Renal pelvis (tissue), 3 donors: Measurements from ENCODE around the gene KRTAP29-1. TPM values are rescaled to one million over a fixed set of nuclear protein-coding genes. Genes with fewer than 3 reads are reported as not detected.

Experiments used
- polyA plus RNA-seq, 3 donors: library from polyadenylated mRNA; unstranded; fragments of 120-200 nt; gene quantifications; one replicate each; pipeline ENCODE4 v1.2.1, GENCODE V29; 2013; ENCODE audit not compliant: insufficient read length in 3 of 3

The KRTAP29-1 gene
- polyA plus RNA-seq, 3 donors: not detected

Other genes with a start within 250 kb of the KRTAP29-1 start
- gene KRTAP2-2, start 247.6 kb downstream of the KRTAP29-1 start, polyA plus RNA-seq: not detected
- gene KRTAP2-3, start 242.7 kb downstream of the KRTAP29-1 start, polyA plus RNA-seq: not detected
- not detected for gene KRTAP2-4, start 237.0 kb downstream of the KRTAP29-1 start, polyA plus RNA-seq
- gene KRTAP4-7, start 218.7 kb downstream of the KRTAP29-1 start, polyA plus RNA-seq: not detected
- gene KRTAP4-8, start 204.7 kb downstream of the KRTAP29-1 start, polyA plus RNA-seq: not detected
- not detected for gene KRTAP4-16, start 200.6 kb downstream of the KRTAP29-1 start, polyA plus RNA-seq
- gene KRTAP4-9, start 197.5 kb downstream of the KRTAP29-1 start, polyA plus RNA-seq: not detected
- gene KRTAP4-11, start 184.5 kb downstream of the KRTAP29-1 start, polyA plus RNA-seq: not detected
- gene KRTAP4-12, start 178.7 kb downstream of the KRTAP29-1 start, polyA plus RNA-seq: not detected
- not detected for gene KRTAP4-6, start 162.3 kb downstream of the KRTAP29-1 start, polyA plus RNA-seq
- not detected for gene KRTAP4-5, start 153.0 kb downstream of the KRTAP29-1 start, polyA plus RNA-seq
- gene KRTAP4-4, start 142.1 kb downstream of the KRTAP29-1 start, polyA plus RNA-seq: not detected
- not detected for gene KRTAP4-3, start 134.6 kb downstream of the KRTAP29-1 start, polyA plus RNA-seq
- not detected for gene KRTAP4-2, start 124.6 kb downstream of the KRTAP29-1 start, polyA plus RNA-seq
- gene KRTAP4-1, start 117.9 kb downstream of the KRTAP29-1 start, polyA plus RNA-seq: not detected
- gene KRTAP9-1, start 113.0 kb downstream of the KRTAP29-1 start, polyA plus RNA-seq: not detected
- not detected for gene KRTAP9-2, start 76.2 kb downstream of the KRTAP29-1 start, polyA plus RNA-seq
- not detected for gene KRTAP9-3, start 70.4 kb downstream of the KRTAP29-1 start, polyA plus RNA-seq
- gene KRTAP9-8, start 64.9 kb downstream of the KRTAP29-1 start, polyA plus RNA-seq: not detected
- not detected for gene KRTAP9-4, start 53.2 kb downstream of the KRTAP29-1 start, polyA plus RNA-seq
- gene KRTAP9-9, start 47.5 kb downstream of the KRTAP29-1 start, polyA plus RNA-seq: not detected
- gene KRTAP9-6, start 37.5 kb downstream of the KRTAP29-1 start, polyA plus RNA-seq: under 1 TPM in 2 of 3 donors, not detected in 1; 0.09 to 0.22 TPM
- gene KRTAP9-7, start 27.2 kb downstream of the KRTAP29-1 start, polyA plus RNA-seq: not detected
- not detected for gene KRTAP16-1, start 6.5 kb upstream of the KRTAP29-1 start, polyA plus RNA-seq
- not detected for gene KRTAP17-1, start 12.9 kb upstream of the KRTAP29-1 start, polyA plus RNA-seq
- under 1 TPM in 1 of 3 donors, not detected in 2; 0.18 TPM for gene KRT33A, start 48.0 kb upstream of the KRTAP29-1 start, polyA plus RNA-seq
- not detected for gene KRT33B, start 67.0 kb upstream of the KRTAP29-1 start, polyA plus RNA-seq
- gene KRT34, start 79.5 kb upstream of the KRTAP29-1 start, polyA plus RNA-seq: not detected
- not detected for gene KRT31, start 94.8 kb upstream of the KRTAP29-1 start, polyA plus RNA-seq
- not detected for gene KRT37, start 121.7 kb upstream of the KRTAP29-1 start, polyA plus RNA-seq
- gene KRT38, start 138.1 kb upstream of the KRTAP29-1 start, polyA plus RNA-seq: not detected
- not detected for gene KRT32, start 164.5 kb upstream of the KRTAP29-1 start, polyA plus RNA-seq
- under 1 TPM in 1 of 3 donors, not detected in 2; 0.04 TPM for gene KRT35, start 178.3 kb upstream of the KRTAP29-1 start, polyA plus RNA-seq
- gene KRT36, start 187.1 kb upstream of the KRTAP29-1 start, polyA plus RNA-seq: not detected
- gene KRT13, start 202.8 kb upstream of the KRTAP29-1 start, polyA plus RNA-seq: 1 to 10 TPM in 2 of 3 donors, under 1 TPM in 1; 0.47 to 2.8 (median 1.4) TPM
- 1 to 10 TPM; 1.3 to 3.1 (median 2.9) TPM for gene KRT15, start 216.0 kb upstream of the KRTAP29-1 start, polyA plus RNA-seq
- 100 to 1,000 TPM; 210 to 238 (median 223) TPM for gene KRT19, start 225.5 kb upstream of the KRTAP29-1 start, polyA plus RNA-seq